ENCODE measurements around the gene SND1. TPM values are rescaled to one million over a fixed set of nuclear protein-coding genes. Genes with fewer than 3 reads are reported as not detected.

The SND1 gene
- total RNA-seq: 160 and 183 TPM in 2 replicates

GRCh38 chr7:127651556-127652332 lies at the start of gene SND1:
Gene SND1 (plus strand): TSS chr7:127652194. CDS start chr7:127652374, 180 bp downstream.

GRCh38 chr7:127618042-127618441 lies 34.0 kb upstream of the SND1 start, which contains the start of gene PAX4:
Gene PAX4 (minus strand): TSS chr7:127618142. CDS start chr7:127615928, 2,214 bp downstream.

GRCh38 chr7:128030654-128031611 lies 378.9 kb downstream of the SND1 start, which contains the start of gene LRRC4:
Gene LRRC4 (minus strand): TSS chr7:128031437. CDS start chr7:128030640, 797 bp downstream.

Other genes starting within 250 kb of the SND1 start
- gene GCC1, start 66.6 kb upstream of the SND1 start, total RNA-seq: 17.4 and 19.3 TPM in 2 replicates
- 114 and 155 TPM in 2 replicates for gene ARF5, start 63.8 kb upstream of the SND1 start, total RNA-seq
- gene FSCN3, start 58.5 kb upstream of the SND1 start, total RNA-seq: 0.66 and 1.6 TPM in 2 replicates
- not detected in 2 replicates for gene PAX4, start 34.1 kb upstream of the SND1 start, total RNA-seq

Measured in aortic smooth muscle cell (primary cell).